ENCODE measurements around the gene TSPAN7. TPM values are rescaled to one million over a fixed set of nuclear protein-coding genes. Genes with fewer than 3 reads are reported as not detected.

TSPAN7 gene
- total and polyA plus RNA-seq, 2 of the 8 experiments (the other 6 are each of a cell fraction or from before 2014, with no cell fraction given): 32.1 to 37.7 TPM

DNA sequence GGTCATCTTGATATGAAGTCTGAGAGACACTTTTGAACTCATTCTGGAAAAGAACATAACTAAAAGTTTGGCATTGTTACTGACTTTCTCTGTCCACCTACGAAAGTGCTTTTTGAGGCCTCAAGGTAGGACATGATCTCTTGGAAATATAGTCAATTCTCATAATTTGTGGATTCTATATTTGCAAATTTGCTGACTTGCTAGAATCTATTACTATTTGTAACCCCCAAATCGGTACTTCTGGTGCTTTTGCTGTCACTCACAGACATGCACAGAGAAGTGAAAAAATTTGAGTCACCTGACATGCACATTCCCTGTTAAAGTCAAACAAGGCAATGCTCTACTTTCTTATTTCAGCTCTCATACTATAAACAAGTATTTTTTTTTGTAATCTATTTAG, 35.6 kb downstream of the TSPAN7 start (continued):
- TF ChIP-seq, protein P1, sequence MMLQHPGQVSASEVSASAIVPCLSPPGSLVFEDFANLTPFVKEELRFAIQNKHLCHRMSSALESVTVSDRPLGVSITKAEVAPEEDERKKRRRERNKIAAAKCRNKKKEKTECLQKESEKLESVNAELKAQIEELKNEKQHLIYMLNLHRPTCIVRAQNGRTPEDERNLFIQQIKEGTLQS (IDR thresholded peaks at IDR 0.05; ENCODE audit: insufficient read depth, low read depth, low read length): no peak
- TF ChIP-seq HDAC6 (IDR thresholded peaks at IDR 0.05; ENCODE audit: low read depth, low read length) (no peak), TCF12 (IDR thresholded peaks at IDR 0.05; ENCODE audit: low read depth, low read length) (no peak), EP300 (IDR thresholded peaks at IDR 0.05; ENCODE audit: borderline replicate concordance in 1 of 2, low read depth in 2 of 2, low read length in 2 of 2) (no peak), TBP (IDR thresholded peaks at IDR 0.05; ENCODE audit: low read depth, low read length) (no peak)

Data from H1 (cell line).